SHP77 treated with DMSO at 0.1 percent for 48 hours (cell line): ENCODE results near the gene UBQLNL.

Source experiments
- DNase-seq: peaks from one replicate; lab custom pipeline; 2025; lab: John Stamatoyannopoulos, UW

Gene UBQLNL

DNA sequence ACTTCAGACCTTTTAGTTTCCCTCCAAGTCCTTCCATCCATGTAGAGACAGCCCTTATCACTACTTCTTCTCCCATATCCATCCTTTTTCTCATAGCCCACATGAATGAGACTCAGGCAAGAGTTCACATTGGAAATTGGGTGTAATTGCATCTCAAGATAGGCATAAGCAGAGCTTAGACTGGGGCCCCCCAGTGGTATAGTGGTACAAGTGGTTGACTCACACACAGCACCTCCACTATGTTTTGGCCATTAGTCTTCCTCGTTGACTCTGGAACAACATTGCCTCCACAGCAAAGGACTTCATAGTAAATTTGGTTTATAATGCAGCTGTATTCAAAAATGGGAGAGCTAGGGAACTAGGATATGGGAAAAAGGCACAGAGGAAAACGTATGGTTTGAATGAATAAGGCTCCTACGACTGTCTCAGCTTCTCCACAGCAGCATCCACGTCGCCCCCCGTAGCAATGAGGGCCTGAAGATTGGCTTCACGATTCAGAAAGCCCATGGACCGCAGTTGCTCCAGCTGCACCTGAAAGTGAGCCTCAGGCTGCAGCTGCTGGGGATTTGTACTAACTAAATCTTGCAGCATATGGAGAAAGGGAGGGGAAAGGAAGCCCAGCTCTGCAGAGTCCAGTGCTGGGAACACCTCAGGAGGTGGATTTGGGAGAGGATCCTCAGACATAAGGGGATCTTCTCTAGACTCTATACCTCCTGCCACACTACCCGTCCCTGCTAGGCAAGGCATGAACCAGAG, 9.1 kb downstream of the UBQLNL start:
- no peak for DNase-seq

DNA sequence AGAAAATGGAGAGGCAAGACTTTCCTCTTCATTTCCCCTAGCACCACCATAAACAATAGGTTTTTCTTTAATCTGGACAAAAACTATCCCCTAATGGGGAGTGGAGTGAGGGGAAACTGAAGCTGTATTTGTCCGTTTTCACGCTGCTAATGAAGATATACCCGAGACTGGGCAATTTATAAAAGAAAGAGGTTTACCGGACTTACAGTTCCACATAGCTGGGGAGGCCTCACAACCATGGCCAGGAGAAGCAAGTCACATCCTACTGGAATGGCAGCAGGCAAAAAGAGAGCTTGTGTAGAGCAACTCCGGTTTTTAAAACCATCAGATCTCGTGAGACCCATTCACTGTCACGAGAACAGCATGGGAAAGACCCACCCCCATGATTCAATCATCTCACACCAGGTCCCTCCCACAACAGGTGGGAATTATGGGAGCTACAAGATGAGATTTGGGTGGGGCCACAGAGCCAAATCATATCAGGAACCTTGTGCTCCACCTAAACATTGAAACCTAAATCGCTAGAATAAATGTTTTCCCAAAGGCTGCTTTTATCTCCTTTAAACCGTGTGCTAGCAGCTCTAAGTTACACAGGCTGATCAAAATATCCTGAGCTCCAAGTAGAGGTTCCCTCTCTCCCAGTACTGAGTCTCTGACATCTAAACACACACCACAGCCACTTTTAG, 11.0 kb downstream of the UBQLNL start:
- DNase-seq = no peak

DNA sequence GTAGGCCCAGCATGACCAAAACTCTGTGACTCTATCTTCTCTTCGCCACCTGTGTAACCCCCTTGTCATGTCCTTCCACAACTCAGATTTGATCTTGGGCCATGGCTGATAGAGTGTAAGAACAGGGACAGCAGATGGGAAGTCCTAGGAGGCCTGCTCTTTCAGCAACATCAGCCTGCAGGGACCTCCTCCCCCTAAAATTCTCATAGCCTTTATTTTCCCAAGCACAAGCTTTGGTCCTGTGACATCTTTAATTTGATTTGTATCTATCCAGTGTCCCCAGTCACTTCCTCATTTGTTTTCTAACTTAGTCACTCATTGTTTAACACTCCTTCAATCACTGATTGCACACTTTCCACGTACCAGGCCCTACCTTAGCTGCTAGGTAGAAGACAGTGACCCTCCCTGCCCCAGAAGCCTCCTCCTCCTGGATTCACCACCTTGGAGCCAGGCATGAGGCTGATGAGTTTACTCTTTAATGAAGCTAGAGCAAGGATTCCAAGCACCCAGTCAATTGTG, 12.0 kb downstream of the UBQLNL start:
- no peak for DNase-seq

DNA sequence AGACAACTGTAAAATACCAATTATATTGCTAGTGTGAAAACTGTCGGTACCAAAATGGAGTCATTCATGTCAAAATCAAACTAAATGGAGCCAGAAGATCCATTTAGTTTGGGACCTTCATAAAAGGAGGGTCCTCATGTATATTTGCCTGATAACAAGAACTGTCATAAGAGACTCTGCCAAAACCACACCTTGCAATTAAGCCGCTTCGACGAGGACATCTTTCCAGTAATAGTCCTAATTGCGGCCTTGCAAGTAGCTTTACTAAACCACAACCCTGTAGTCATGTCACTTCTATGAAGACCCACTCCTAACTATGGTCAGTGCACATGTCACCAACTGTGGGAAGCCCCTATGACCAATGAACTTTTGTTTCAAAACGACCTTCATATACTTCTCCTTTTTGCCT, 16.1 kb downstream of the UBQLNL start:
- DNase-seq = no peak

DNA sequence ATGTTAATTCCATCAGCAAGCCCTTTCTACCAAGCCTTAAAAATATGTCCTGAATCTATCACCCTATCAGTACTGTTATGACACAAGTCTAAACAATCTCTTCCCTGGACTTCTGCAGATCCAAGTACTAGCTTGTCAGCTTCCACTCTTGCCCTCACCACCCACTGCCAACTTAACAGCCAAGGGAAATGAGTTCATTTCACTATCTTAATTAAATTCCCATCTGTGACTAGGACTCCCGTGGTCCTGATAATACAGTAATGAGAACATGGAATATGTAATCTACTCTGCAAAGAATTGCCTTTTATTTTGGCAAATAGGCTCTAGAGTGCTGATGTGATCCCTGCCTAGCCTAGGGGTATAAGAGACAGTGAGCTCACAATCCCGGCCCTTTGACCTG, 16.8 kb downstream of the UBQLNL start:
- DNase-seq = no peak

DNA sequence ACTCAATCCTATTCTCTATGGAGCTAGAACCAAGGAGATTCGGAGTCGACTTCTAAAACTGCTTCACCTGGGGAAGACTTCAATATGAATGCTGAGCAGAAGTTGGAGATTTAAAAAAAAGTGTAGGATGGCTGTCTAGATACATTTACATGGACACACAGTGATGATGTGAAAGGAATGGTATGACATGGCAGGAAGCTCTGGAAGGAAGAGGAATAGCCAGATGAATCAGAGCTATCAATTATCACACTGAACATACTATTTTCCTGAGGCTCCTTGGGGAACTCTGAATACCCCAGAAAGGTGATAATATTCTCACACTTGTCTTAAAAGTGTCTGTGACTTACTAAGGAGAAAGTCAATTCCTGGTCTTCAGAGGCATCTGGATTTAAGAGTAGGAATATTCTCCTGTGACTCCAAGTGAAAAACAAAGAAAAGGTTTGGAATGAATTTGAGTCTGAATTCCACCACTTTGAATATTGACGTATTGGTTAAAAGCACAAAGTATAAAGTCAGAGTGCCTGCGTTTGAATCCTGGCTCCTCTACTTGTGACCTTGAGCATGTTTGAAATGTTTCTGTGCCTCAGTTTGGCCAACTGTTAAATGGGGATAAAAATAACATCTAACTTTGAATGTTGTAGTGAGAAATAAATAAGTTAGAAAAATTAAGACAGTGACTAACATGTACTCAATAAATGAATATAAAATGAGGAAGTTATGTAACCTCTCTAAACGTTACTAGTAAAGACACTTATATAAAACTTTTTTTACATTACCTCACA, 26.7 kb downstream of the UBQLNL start:
- DNase-seq = no peak

DNA sequence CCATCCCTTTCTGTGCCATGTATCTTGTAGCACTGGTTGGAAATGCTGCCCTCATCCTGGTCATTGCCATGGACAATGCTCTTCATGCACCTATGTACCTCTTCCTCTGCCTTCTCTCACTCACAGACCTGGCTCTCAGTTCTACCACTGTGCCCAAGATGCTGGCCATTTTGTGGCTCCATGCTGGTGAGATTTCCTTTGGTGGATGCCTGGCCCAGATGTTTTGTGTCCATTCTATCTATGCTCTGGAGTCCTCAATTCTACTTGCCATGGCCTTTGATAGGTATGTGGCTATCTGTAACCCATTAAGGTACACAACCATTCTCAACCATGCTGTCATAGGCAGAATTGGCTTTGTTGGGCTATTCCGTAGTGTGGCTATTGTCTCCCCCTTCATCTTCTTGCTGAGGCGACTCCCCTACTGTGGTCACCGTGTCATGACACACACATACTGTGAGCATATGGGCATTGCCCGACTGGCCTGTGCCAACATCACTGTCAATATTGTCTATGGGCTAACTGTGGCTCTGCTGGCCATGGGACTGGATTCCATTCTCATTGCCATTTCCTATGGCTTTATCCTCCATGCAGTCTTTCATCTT, 27.6 kb downstream of the UBQLNL start:
- no peak for DNase-seq

DNA sequence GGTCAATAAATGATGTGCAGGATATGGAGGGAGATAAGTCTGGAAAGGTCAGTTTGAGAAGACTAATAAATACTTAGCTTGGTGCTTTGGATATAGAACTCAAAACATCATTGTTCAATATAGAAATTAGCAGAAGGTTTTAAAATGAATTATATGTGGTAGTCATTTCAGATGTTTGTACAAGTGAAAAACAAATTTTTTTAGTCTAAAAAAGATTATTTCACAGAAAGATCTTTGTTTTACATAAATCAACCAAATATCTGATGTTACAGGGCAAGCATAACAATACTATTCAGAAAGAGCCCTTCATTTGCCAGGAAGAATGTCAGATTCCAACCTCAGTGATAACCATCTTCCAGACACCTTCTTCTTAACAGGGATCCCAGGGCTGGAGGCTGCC, 28.1 kb downstream of the UBQLNL start, which contains the start of gene OR52D1:
OR52D1 (plus strand) TSS at position 301 of the 400 bp plus-strand sequence; CDS start at position 323, 22 bp downstream.
- DNase-seq = no peak

DNA sequence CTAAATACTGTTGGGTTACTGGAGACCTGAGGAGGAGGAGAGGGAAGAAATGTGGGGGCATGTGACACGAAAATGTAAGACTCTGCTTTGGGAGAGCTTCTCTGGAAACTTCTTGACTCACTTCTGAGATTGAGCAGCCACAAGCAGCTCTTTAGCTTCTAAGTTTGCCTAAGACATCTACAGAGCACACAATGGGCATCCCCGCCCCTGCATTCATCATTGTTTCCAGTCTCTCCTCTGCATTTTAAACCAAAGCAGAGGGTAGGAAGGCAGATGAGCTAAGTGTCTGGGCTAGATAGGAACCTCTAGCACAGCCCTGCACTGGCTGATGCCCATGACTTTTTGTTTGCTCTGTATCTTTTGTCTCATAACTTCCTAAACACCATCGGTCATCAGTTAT, 30.1 kb downstream of the UBQLNL start:
- DNase-seq = no peak

DNA sequence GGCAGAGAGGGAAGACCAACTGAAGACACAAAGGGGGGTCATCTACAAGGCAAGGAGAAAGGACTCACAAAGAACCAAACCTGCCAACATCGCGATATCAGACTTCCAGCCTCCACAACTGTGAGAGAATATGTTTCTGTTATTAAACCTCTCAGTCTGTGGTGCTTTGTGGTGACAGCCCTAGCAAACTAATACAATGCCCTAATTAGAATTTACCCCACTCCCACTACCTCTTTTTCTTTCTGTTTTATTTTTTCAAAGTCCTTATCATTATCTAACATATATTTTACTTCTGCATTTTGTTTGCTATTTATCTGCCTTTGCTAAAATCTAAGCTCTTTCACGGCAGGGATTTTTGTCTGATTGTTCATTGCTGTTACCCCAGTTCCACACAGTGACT, 30.5 kb downstream of the UBQLNL start:
- DNase-seq = no peak

DNA sequence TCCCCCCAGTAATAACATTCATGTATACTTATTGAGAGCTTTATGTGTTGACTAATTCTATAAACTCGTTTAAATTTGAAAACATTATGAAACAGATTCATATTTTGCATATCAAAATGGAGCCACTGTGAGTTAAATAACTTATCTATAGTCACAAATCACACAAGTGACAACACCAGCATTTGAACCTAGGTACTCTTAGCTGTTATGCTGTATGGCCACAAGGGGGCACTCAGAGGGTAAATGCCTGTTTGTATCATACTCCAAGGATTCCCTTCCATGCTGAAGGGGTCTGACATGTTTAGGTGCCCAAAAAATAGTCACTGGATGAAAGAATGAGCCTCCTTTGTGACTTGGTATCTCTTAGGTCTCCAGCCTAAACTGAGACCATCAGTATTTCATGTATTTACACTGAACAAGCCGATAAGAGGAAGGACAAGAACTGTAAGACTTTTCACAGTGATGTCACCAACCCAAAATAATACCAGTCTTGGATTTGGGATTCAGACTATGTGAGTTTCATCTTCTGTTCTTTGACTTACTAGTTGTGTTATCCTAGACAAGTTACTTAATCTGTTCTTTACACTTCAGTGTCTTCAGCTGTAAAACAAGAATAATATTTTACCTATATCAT, 40.2 kb downstream of the UBQLNL start:
- DNase-seq = peak; percentile 0

DNA sequence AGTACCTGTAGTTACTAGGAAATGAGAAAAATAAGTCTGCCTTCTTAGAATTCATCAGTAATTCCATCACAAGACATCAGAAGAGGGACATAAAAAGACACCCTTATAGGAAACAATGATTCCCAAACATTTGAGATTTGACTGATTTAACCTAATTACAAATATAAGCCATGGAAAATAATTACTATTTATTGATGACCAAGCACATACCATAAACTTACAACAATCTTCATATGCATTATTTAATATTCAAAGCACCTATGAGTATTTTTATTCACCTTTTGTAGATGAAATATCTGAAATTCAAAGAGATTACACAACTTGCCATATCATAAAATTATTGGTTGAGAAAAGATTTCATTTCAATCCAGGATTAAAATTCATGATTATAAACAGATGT, 42.6 kb downstream of the UBQLNL start:
- no peak for DNase-seq

DNA sequence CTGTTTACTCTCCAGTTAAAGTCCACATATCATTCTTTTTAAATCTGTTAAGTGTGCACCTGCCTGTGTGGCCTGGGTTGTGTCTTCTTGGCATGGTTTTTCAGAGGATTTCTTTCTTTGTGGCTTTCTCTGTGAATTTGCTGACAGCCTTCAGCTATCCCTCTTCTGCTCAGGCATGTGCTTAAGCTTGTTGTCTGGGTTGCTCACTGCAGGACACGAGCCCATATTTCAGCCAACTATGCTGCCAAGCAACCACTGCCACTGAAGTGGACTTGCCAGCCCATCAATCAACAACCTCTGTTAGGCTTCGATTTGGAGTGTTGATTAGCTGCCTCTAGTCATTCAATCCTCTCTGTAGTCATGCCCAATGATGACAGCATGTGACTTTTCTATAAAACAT, 49.0 kb downstream of the UBQLNL start:
- DNase-seq = no peak
